Right atrium auricular region (tissue), 2 donors: ENCODE results near the gene SCN9A. TPM values are rescaled to one million over a fixed set of nuclear protein-coding genes. Genes with fewer than 3 reads are reported as not detected.
"Not testable (repeated sequence)": the region's sequence is repeated elsewhere in the genome, so short reads cannot be mapped to it uniquely, and the experiment has no call there.

Experiments used
- DNase-seq: peaks from one replicate; pipeline ENCODE4 v3.0.0-alpha.2; 2019; ENCODE audit warnings: low spot score
- H3K27ac ChIP-seq, 2 donors: fragments of 200-600 bp; sonication (generic); 1 replicate in 1 of 2; 2 replicates in 1 of 2; pipeline ENCODE4 v1.5.1; 2016 to 2019
- H3K27me3 ChIP-seq, 2 donors: fragments of 200-600 bp; sonication (generic); one replicate each; pipeline versions ENCODE4 v1.5.1 to v1.6.0; 2017 to 2019
- H3K36me3 ChIP-seq: fragments of 200-600 bp; sonication (generic); one replicate; pipeline ENCODE4 v1.5.1; 2016
- H3K4me1 ChIP-seq, 2 donors: fragments of 200-600 bp; sonication (generic); one replicate each; pipeline versions ENCODE4 v1.5.1 to v1.6.0; 2017 to 2019
- H3K4me3 ChIP-seq, 2 donors: fragments of 200-600 bp; sonication (generic); 1 replicate in 1 of 2; 2 replicates in 1 of 2; pipeline ENCODE4 v1.5.1; 2017 to 2019; ENCODE audit warnings: mild to moderate bottlenecking in 1 of 2, moderate library complexity in 1 of 2
- H3K9me3 ChIP-seq, 2 donors: fragments of 200-600 bp; sonication (generic); one replicate each; pipeline ENCODE4 v1.5.1; 2019
- CTCF ChIP-seq, 2 donors: fragments of 200-600 bp; sonication (generic); IDR thresholded peaks; one replicate each; pipeline ENCODE4 v1.5.1; 2019; ENCODE audit warnings: antibody characterized with exemption in 2 of 2
- total RNA-seq, 2 donors: library from RNA; depleted of rRNA; stranded (reverse); fragments of >200 nt; gene quantifications; one replicate each; pipeline ENCODE4 v1.1.0, GENCODE V29; 2016

The SCN9A gene
- total RNA-seq, 2 donors from 2014 or later = 0.51 to 1.1 TPM

- TF ChIP-seq CTCF (IDR thresholded peaks at IDR 0.05) = no peak
- H3K4me3 ChIP-seq = no peak overlapping the region
- H3K36me3 ChIP-seq = no peaks in the 10 kb centered on the region
- H3K9me3 ChIP-seq = no peaks in the 10 kb centered on the region
- H3K27me3 ChIP-seq = no peaks in the 10 kb centered on the region
- no peak for DNase-seq
- H3K27ac ChIP-seq = no peak overlapping the region
- no peaks in the 10 kb centered on the region for H3K4me1 ChIP-seq
Measured at GRCh38 chr2:166413255-166413654, 37.5 kb upstream of the SCN9A start.

GRCh38 chr2:166411473-166412230 lies 35.9 kb upstream of the SCN9A start:
- Histone ChIP-seq H3K9me3 (no peaks in the 10 kb centered on the region), H3K4me3 (no peak overlapping the region), H3K4me1 (no peaks in the 10 kb centered on the region), H3K36me3 (no peaks in the 10 kb centered on the region), H3K27ac (no peak overlapping the region), H3K27me3 (no peaks in the 10 kb centered on the region)
- no peak for DNase-seq
- no peak for TF ChIP-seq CTCF (IDR thresholded peaks at IDR 0.05)

GRCh38 chr2:166410828-166411472 lies 35.2 kb upstream of the SCN9A start:
- TF ChIP-seq CTCF (IDR thresholded peaks at IDR 0.05) = no peak
- Histone ChIP-seq H3K36me3 (no peaks in the 10 kb centered on the region), H3K4me3 (no peak overlapping the region), H3K27ac (no peak overlapping the region), H3K9me3 (no peaks in the 10 kb centered on the region), H3K4me1 (no peaks in the 10 kb centered on the region), H3K27me3 (no peaks in the 10 kb centered on the region)
- DNase-seq = no peak

GRCh38 chr2:166407746-166408145 lies 32.0 kb upstream of the SCN9A start:
- not testable (repeated sequence) for H3K27me3 ChIP-seq, H3K4me1 ChIP-seq, H3K27ac ChIP-seq, H3K9me3 ChIP-seq, DNase-seq, H3K4me3 ChIP-seq, H3K36me3 ChIP-seq

- no peak overlapping the region for H3K27ac ChIP-seq
- no peaks in the 10 kb centered on the region for H3K27me3 ChIP-seq
- no peak for DNase-seq
- no peak for TF ChIP-seq CTCF (IDR thresholded peaks at IDR 0.05)
- no peaks in the 10 kb centered on the region for H3K36me3 ChIP-seq
- H3K9me3 ChIP-seq = no peaks in the 10 kb centered on the region
- H3K4me3 ChIP-seq = no peak overlapping the region
- no peaks in the 10 kb centered on the region for H3K4me1 ChIP-seq
Measured at GRCh38 chr2:166406374-166406773, 30.6 kb upstream of the SCN9A start.

- DNase-seq = no peak
- Histone ChIP-seq H3K4me3 (no peak overlapping the region), H3K27me3 (no peaks in the 10 kb centered on the region), H3K27ac (no peak overlapping the region), H3K9me3 (no peaks in the 10 kb centered on the region), H3K36me3 (no peaks in the 10 kb centered on the region), H3K4me1 (no peaks in the 10 kb centered on the region)
- TF ChIP-seq CTCF (IDR thresholded peaks at IDR 0.05) = no peak
Measured at GRCh38 chr2:166405569-166405926, 29.8 kb upstream of the SCN9A start.
